ENCODE measurements around the gene RIC1.

DNA sequence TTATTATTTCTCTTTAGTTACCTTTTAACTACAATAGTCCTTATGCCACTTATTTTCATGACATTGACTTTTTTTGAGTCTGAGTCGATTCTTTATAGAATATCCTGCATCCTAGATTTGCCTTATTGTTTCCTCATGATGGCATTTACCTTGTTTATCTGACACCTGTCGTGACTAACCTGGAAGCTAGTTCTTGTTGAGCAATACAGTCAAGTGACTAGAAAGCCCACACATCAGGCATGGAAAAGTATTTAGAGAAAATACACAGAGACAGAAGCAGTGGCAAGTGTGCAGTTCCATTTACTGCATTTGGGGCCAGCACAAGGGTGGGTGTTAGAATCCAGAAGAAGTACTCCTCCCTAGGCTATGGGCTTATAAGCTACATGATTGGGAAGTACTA lies 106.2 kb downstream of the RIC1 start:
- TF ChIP-seq, protein P1, sequence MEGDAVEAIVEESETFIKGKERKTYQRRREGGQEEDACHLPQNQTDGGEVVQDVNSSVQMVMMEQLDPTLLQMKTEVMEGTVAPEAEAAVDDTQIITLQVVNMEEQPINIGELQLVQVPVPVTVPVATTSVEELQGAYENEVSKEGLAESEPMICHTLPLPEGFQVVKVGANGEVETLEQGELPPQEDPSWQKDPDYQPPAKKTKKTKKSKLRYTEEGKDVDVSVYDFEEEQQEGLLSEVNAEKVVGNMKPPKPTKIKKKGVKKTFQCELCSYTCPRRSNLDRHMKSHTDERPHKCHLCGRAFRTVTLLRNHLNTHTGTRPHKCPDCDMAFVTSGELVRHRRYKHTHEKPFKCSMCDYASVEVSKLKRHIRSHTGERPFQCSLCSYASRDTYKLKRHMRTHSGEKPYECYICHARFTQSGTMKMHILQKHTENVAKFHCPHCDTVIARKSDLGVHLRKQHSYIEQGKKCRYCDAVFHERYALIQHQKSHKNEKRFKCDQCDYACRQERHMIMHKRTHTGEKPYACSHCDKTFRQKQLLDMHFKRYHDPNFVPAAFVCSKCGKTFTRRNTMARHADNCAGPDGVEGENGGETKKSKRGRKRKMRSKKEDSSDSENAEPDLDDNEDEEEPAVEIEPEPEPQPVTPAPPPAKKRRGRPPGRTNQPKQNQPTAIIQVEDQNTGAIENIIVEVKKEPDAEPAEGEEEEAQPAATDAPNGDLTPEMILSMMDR (IDR thresholded peaks at IDR 0.05) = no peak
- TF ChIP-seq POLR2A (IDR thresholded peaks at IDR 0.05) = no peak

Data from heart left ventricle (tissue), 13 donors.